ENCODE data around the gene RND3. TPM values are rescaled to one million over a fixed set of nuclear protein-coding genes. Genes with fewer than 3 reads are reported as not detected.

RND3 gene
- total RNA-seq, 2 experiments from 2014 or later: not detected

DNA sequence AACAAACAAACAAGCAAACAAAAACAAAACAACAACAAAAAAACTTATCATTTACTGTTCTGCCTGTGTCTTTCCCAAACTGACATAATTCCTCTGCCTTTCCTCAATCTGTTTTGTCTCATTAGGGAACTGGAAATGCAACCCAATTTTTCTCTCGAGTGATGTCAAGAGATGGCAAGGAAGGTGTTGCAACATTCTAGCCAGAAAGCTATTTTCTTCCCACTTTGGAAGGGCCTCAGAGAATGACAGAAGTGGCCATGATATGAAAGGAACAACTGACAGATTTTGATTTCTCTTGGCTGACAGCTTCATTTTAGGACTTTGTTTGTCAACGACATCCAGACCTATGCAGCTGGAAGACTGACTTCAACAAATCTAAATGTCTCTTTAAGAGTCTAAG, 24.7 kb downstream of the RND3 start:
- DNase-seq (no peak), ATAC-seq (ENCODE audit: poor library complexity) (no peak)
- CTCF ChIA-PET: no interaction called here
- Mint-ChIP-seq H3K36me3 (ENCODE audit: low read depth) (no peaks in the 10 kb centered on the region), H3K27me3 (no peaks in the 10 kb centered on the region), H3K9me3 (no peaks in the 10 kb centered on the region), H3K27ac (no peak overlapping the region), H3K4me1 (ENCODE audit: low read depth) (no peaks in the 10 kb centered on the region), H3K4me3 (no peak overlapping the region)
- Histone ChIP-seq H3K4me3 (ENCODE audit: low read length) (no peak overlapping the region), H3K36me3 (ENCODE audit: insufficient read depth, low read length) (no peaks in the 10 kb centered on the region), H3K27ac (ENCODE audit: low read depth in 1 of 2, low read length in 2 of 2) (no peak overlapping the region), H3K27me3 (ENCODE audit: control insufficient read depth in 1 of 2, insufficient read depth in 2 of 2, low read length in 2 of 2) (no peaks in the 10 kb centered on the region), H3K4me1 (ENCODE audit: insufficient read depth, low read length) (no peaks in the 10 kb centered on the region), H3K9me3 (ENCODE audit: control insufficient read depth in 1 of 2, insufficient read depth in 1 of 2, low read length in 2 of 2) (no peaks in the 10 kb centered on the region)
- TF ChIP-seq CTCF (IDR thresholded peaks at IDR 0.05): no peak
- intact Hi-C loops (cut with DNase I, micrococcal nuclease): no loop called here
- POLR2A ChIA-PET: no interaction called here

DNA sequence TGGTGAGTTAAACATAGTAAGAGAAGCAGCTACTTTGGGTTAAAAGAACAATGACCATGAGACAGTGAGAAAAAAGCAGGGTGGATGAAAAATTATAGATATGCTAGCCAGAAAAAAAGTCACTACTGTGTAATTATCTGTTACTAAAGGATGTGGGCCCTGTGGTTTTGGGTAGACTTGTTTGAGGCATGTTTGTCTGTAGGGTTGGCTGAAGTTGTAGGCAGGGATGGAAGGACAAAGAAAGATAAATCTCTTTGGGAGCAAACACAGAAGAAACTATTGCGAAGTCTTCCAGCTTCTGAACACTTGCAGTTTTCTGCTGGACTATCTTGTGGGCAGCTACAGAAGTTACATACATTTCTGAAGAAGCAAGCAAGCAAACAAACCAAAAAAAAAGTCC, 28.2 kb downstream of the RND3 start:
- no peaks in the 10 kb centered on the region for H3K4me1 ChIP-seq (ENCODE audit: insufficient read depth, low read length)
- H3K27ac Mint-ChIP-seq: no peak overlapping the region
- TF ChIP-seq CTCF (IDR thresholded peaks at IDR 0.05): no peak
- ChIA-PET POLR2A (no interaction called here), CTCF (no interaction called here)
- H3K27me3 ChIP-seq (ENCODE audit: control insufficient read depth in 1 of 2, insufficient read depth in 2 of 2, low read length in 2 of 2): no peaks in the 10 kb centered on the region
- H3K27me3 Mint-ChIP-seq: no peaks in the 10 kb centered on the region
- no peak overlapping the region for H3K27ac ChIP-seq (ENCODE audit: low read depth in 1 of 2, low read length in 2 of 2)
- H3K36me3 ChIP-seq (ENCODE audit: insufficient read depth, low read length): no peaks in the 10 kb centered on the region
- intact Hi-C loops (cut with DNase I, micrococcal nuclease): no loop called here
- H3K4me3 Mint-ChIP-seq: no peak overlapping the region
- H3K36me3 Mint-ChIP-seq (ENCODE audit: low read depth): no peaks in the 10 kb centered on the region
- H3K4me3 ChIP-seq (ENCODE audit: low read length): no peak overlapping the region
- ATAC-seq (ENCODE audit: poor library complexity): no peak
- H3K9me3 ChIP-seq (ENCODE audit: control insufficient read depth in 1 of 2, insufficient read depth in 1 of 2, low read length in 2 of 2): no peaks in the 10 kb centered on the region
- DNase-seq: no peak
- no peaks in the 10 kb centered on the region for H3K4me1 Mint-ChIP-seq (ENCODE audit: low read depth)
- no peaks in the 10 kb centered on the region for H3K9me3 Mint-ChIP-seq

DNA sequence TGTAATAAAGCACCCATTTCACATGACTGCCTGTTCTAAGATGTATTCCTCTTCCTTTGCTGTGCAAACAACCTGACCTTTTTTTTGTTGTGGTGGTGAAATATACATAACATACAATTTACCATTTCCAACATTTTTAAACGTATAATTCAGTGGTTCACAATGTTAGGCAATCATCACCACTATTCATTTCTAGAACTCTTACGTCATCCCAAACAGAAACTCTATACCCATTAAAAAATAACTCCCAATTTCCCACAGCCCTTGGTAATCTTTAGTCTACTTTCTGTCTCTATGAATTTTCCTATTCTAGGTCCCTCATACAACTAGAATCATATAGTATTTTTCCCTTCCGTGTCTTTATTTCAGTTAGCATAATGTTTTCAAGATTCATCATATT, 36.7 kb downstream of the RND3 start:
- H3K4me3 Mint-ChIP-seq: no peak overlapping the region
- H3K36me3 Mint-ChIP-seq (ENCODE audit: low read depth): no peaks in the 10 kb centered on the region
- intact Hi-C loops (cut with DNase I, micrococcal nuclease): no loop called here
- DNase-seq: no peak
- H3K27me3 Mint-ChIP-seq: no peaks in the 10 kb centered on the region
- Histone ChIP-seq H3K36me3 (ENCODE audit: insufficient read depth, low read length) (no peaks in the 10 kb centered on the region), H3K27ac (ENCODE audit: low read depth in 1 of 2, low read length in 2 of 2) (no peak overlapping the region), H3K4me1 (ENCODE audit: insufficient read depth, low read length) (no peaks in the 10 kb centered on the region), H3K9me3 (ENCODE audit: control insufficient read depth in 1 of 2, insufficient read depth in 1 of 2, low read length in 2 of 2) (no peaks in the 10 kb centered on the region), H3K27me3 (ENCODE audit: control insufficient read depth in 1 of 2, insufficient read depth in 2 of 2, low read length in 2 of 2) (no peaks in the 10 kb centered on the region), H3K4me3 (ENCODE audit: low read length) (no peak overlapping the region)
- ATAC-seq (ENCODE audit: poor library complexity): no peak
- ChIA-PET POLR2A (no interaction called here), CTCF (no interaction called here)
- H3K27ac Mint-ChIP-seq: no peak overlapping the region
- H3K4me1 Mint-ChIP-seq (ENCODE audit: low read depth): no peaks in the 10 kb centered on the region
- no peak for TF ChIP-seq CTCF (IDR thresholded peaks at IDR 0.05)
- H3K9me3 Mint-ChIP-seq: no peaks in the 10 kb centered on the region
